ENCODE results near the gene PIP5K1B.
A peak's percentile ranks its signal among the peaks of the same experiment; 100 is the strongest.
"Not testable (repeated sequence)": the region's sequence is repeated elsewhere in the genome, so short reads cannot be mapped to it uniquely, and the experiment has no call there.

Gene PIP5K1B

GRCh38 chr9:68983522-68984424 lies 278.7 kb downstream of the PIP5K1B start:
- DNase-seq (ENCODE audit: low read depth, low spot score) = no peak

- DNase-seq (ENCODE audit: low read depth, low spot score) = not testable (repeated sequence)
These were observed 281.9 kb downstream of the PIP5K1B start for GRCh38 chr9:68986949-68987348.

- DNase-seq (ENCODE audit: low read depth, low spot score) = no peak
These were observed 286.4 kb downstream of the PIP5K1B start for GRCh38 chr9:68991457-68991856.

- DNase-seq (ENCODE audit: low read depth, low spot score) = no peak
These were observed 290.7 kb downstream of the PIP5K1B start for GRCh38 chr9:68995776-68996175.

GRCh38 chr9:68996462-68996861 lies 291.4 kb downstream of the PIP5K1B start:
- no peak for DNase-seq (ENCODE audit: low read depth, low spot score)

GRCh38 chr9:68997666-68998065 lies 292.6 kb downstream of the PIP5K1B start:
- DNase-seq (ENCODE audit: low read depth, low spot score) = no peak

- DNase-seq (ENCODE audit: low read depth, low spot score) = no peak
These were observed 293.3 kb downstream of the PIP5K1B start for GRCh38 chr9:68998385-68998784.

- DNase-seq (ENCODE audit: low read depth, low spot score) = no peak
These were observed 293.8 kb downstream of the PIP5K1B start for GRCh38 chr9:68998812-68999211.

- peak; percentile 17 for DNase-seq (ENCODE audit: low read depth, low spot score)
These were observed 294.5 kb downstream of the PIP5K1B start for GRCh38 chr9:68999393-69000105.

- no peak for DNase-seq (ENCODE audit: low read depth, low spot score)
These were observed 296.9 kb downstream of the PIP5K1B start for GRCh38 chr9:69001921-69002320.

GRCh38 chr9:69003051-69003450 lies 298.0 kb downstream of the PIP5K1B start:
- no peak for DNase-seq (ENCODE audit: low read depth, low spot score)

- no peak for DNase-seq (ENCODE audit: low read depth, low spot score)
These were observed 299.8 kb downstream of the PIP5K1B start for GRCh38 chr9:69004836-69005235.

GRCh38 chr9:69009708-69010107 lies 304.7 kb downstream of the PIP5K1B start:
- no peak for DNase-seq (ENCODE audit: low read depth, low spot score)

- no peak for DNase-seq (ENCODE audit: low read depth, low spot score)
These were observed 307.8 kb downstream of the PIP5K1B start for GRCh38 chr9:69012696-69013381.

GRCh38 chr9:69013382-69013727 lies 308.3 kb downstream of the PIP5K1B start:
- no peak for DNase-seq (ENCODE audit: low read depth, low spot score)

- no peak for DNase-seq (ENCODE audit: low read depth, low spot score)
These were observed 309.0 kb downstream of the PIP5K1B start, which contains the start of gene PRKACG for GRCh38 chr9:69014013-69014412. TSS of gene PRKACG (minus strand) at chr9:69014113. CDS start at chr9:69014092, 21 bp downstream.

- DNase-seq (ENCODE audit: low read depth, low spot score) = no peak
These were observed 311.4 kb downstream of the PIP5K1B start for GRCh38 chr9:69016191-69017096.

GRCh38 chr9:69018737-69019136 lies 313.7 kb downstream of the PIP5K1B start:
- DNase-seq (ENCODE audit: low read depth, low spot score) = no peak

GRCh38 chr9:69019808-69020207 lies 314.8 kb downstream of the PIP5K1B start:
- no peak for DNase-seq (ENCODE audit: low read depth, low spot score)

- DNase-seq (ENCODE audit: low read depth, low spot score) = no peak
These were observed 315.5 kb downstream of the PIP5K1B start for GRCh38 chr9:69020301-69021145.

Measured in brain pericyte (primary cell).